Prostate gland (tissue), 2 donors: ENCODE measurements around the gene PANK4.

Experiments
- CTCF ChIP-seq, 4 experiments: fragments of 200-600 bp in 2 of 4; fragments of 450-650 bp in 2 of 4; sonication (generic) in 2 of 4; IDR thresholded peaks; 1 replicate in 3 of 4; 2 replicates in 1 of 4; pipeline ENCODE4 v1.5.1; 2016 to 2019; ENCODE audit warnings: antibody characterized with exemption in 4 of 4, mild to moderate bottlenecking in 2 of 4, moderate library complexity in 2 of 4
- POLR2AphosphoS5 ChIP-seq: sonication (generic); formaldehyde crosslinking; IDR thresholded peaks from one replicate; pipeline ENCODE4 v1.6.1; 2017; ENCODE audit warnings: antibody characterized with exemption

GRCh38 chr1:2561446-2561845, 35.0 kb upstream of the PANK4 start:
- no peak for TF ChIP-seq CTCF (IDR thresholded peaks at IDR 0.05)
- TF ChIP-seq POLR2AphosphoS5: no peak
